Tibial artery (tissue), 4 donors: ENCODE results near the gene TMEM198.

Experiments
- DNase-seq, 2 donors: peaks; one replicate each; pipeline ENCODE4 v3.0.0-alpha.2; 2019
- H3K27ac ChIP-seq, 2 donors: fragments of 200-600 bp; sonication (generic) in 1 of 2; 1 replicate in 1 of 2; 2 replicates in 1 of 2; pipeline ENCODE4 v1.5.1; 2018 to 2019; ENCODE audit warnings: mild to moderate bottlenecking in 1 of 2
- H3K27me3 ChIP-seq, 2 donors: fragments of 200-600 bp; sonication (generic) in 1 of 2; one replicate each; pipeline versions ENCODE4 v1.5.1 to v1.6.0; 2016 to 2019
- H3K36me3 ChIP-seq, 3 donors: fragments of 200-600 bp; sonication (generic) in 2 of 3; one replicate each; pipeline ENCODE4 v1.5.1; 2016 to 2019; ENCODE audit warnings: mild to moderate bottlenecking in 2 of 3
- H3K4me1 ChIP-seq, 4 donors: fragments of 200-600 bp; sonication (generic) in 2 of 4; 1 replicate in 3 of 4; 2 replicates in 1 of 4; pipeline ENCODE4 v1.5.1; 2016 to 2019
- H3K4me3 ChIP-seq, 2 donors: fragments of 200-600 bp; sonication (generic) in 1 of 2; 1 replicate in 1 of 2; 2 replicates in 1 of 2; pipeline ENCODE4 v1.5.1; 2018 to 2019; ENCODE audit warnings: mild to moderate bottlenecking in 2 of 2
- H3K9me3 ChIP-seq, 3 donors: fragments of 200-600 bp; sonication (generic) in 1 of 3; one replicate each; pipeline ENCODE4 v1.5.1; 2016 to 2019
- intact Hi-C: fragments of 100-400 bp; cut with DNase I; formaldehyde crosslinking; loops from one replicate; pipeline ENCODE4 v1.15.0; 2023; ENCODE audit warnings: low total_unique reads
- TF ChIP-seq, protein P1 (sequence below), 2 experiments: fragments of 200-600 bp in 1 of 2; fragments of 450-650 bp in 1 of 2; IDR thresholded peaks; one replicate each; pipeline ENCODE4 v1.5.1; 2017 to 2019; ENCODE audit warnings: antibody characterized with exemption in 2 of 2, mild to moderate bottlenecking in 1 of 2, moderate library complexity in 1 of 2

The TMEM198 gene

GRCh38 chr2:219540784-219541504 lies 2.9 kb upstream of the TMEM198 start:
- Histone ChIP-seq H3K36me3 (peaks cover 19 to 31% (median 21%) of the 10 kb centered on the region in 3 donors), H3K27me3 (no peaks in the 10 kb centered on the region), H3K4me3 (no peak overlapping the region), H3K27ac (no peak overlapping the region), H3K4me1 (peaks cover 9 to 29% (median 24%) of the 10 kb centered on the region in 4 donors), H3K9me3 (no peaks in the 10 kb centered on the region)
- intact Hi-C loops, result loop anchor here (5.0 kb wide), 1 partner anchor 101 kb away; no protein-coding TSS in a partner anchor
- DNase-seq, result no peak
- TF ChIP-seq, protein P1, sequence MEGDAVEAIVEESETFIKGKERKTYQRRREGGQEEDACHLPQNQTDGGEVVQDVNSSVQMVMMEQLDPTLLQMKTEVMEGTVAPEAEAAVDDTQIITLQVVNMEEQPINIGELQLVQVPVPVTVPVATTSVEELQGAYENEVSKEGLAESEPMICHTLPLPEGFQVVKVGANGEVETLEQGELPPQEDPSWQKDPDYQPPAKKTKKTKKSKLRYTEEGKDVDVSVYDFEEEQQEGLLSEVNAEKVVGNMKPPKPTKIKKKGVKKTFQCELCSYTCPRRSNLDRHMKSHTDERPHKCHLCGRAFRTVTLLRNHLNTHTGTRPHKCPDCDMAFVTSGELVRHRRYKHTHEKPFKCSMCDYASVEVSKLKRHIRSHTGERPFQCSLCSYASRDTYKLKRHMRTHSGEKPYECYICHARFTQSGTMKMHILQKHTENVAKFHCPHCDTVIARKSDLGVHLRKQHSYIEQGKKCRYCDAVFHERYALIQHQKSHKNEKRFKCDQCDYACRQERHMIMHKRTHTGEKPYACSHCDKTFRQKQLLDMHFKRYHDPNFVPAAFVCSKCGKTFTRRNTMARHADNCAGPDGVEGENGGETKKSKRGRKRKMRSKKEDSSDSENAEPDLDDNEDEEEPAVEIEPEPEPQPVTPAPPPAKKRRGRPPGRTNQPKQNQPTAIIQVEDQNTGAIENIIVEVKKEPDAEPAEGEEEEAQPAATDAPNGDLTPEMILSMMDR (IDR thresholded peaks at IDR 0.05), result no peak

DNA sequence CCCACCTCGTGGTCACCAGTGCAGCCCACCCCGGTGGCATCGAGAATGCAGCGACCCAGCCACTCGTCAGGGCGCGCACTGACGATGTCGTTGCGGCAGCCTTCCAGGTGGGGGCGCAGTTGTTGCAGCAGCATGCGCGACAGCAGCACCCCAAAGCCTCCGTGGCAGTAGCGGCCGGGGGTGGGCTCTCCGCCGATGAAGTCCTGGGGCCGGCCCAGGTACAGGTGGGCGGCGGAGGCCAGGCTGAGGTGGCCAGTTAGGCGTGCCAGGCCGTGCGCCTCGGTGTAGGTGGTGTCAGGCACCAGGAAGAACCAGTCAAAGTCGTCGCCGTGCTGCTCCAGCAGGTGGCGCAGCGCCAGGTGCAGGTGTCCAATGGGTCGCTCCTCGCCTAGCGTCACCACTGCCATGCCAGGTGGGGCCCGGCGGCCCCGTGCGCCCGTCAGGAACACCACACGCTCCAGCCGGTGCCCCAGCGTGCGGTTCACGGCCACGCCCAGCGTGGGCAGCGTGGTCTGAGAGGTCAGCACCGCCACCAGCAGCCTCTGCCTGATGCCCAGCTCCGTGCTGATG lies 2.1 kb upstream of the TMEM198 start:
- peak; percentile 71 to 86 for DNase-seq
- peaks cover 9 to 29% (median 24%) of the 10 kb centered on the region in 4 donors for H3K4me1 ChIP-seq
- H3K4me3 ChIP-seq, result peak overlapping the region; percentile 14 to 98
- TF ChIP-seq, protein P1 (IDR thresholded peaks at IDR 0.05), result peak; percentile 87 to 88
- H3K36me3 ChIP-seq, result peaks cover 19 to 31% (median 21%) of the 10 kb centered on the region in 3 donors
- peak overlapping the region in 1 of 2 donors; percentile 86 for H3K27ac ChIP-seq
- intact Hi-C loops, result loop anchor here (5.0 kb wide), 1 partner anchor 101 kb away; no protein-coding TSS in a partner anchor
- H3K9me3 ChIP-seq, result no peaks in the 10 kb centered on the region
- no peaks in the 10 kb centered on the region for H3K27me3 ChIP-seq

GRCh38 chr2:219542931-219543595 lies 765 bp upstream of the TMEM198 start:
- no peaks in the 10 kb centered on the region for H3K9me3 ChIP-seq
- no peak for DNase-seq
- peaks cover 9 to 29% (median 24%) of the 10 kb centered on the region in 4 donors for H3K4me1 ChIP-seq
- peaks cover 19 to 31% (median 21%) of the 10 kb centered on the region in 3 donors for H3K36me3 ChIP-seq
- H3K4me3 ChIP-seq, result peak overlapping the region; percentile 71 to 98
- peak overlapping the region; percentile 86 to 92 for H3K27ac ChIP-seq
- TF ChIP-seq, protein P1 (IDR thresholded peaks at IDR 0.05), result peak in 1 of 2 experiments; percentile 2
- intact Hi-C loops, result loop anchor here (5.0 kb wide), 1 partner anchor 99 kb away; no protein-coding TSS in a partner anchor
- no peaks in the 10 kb centered on the region for H3K27me3 ChIP-seq

DNA sequence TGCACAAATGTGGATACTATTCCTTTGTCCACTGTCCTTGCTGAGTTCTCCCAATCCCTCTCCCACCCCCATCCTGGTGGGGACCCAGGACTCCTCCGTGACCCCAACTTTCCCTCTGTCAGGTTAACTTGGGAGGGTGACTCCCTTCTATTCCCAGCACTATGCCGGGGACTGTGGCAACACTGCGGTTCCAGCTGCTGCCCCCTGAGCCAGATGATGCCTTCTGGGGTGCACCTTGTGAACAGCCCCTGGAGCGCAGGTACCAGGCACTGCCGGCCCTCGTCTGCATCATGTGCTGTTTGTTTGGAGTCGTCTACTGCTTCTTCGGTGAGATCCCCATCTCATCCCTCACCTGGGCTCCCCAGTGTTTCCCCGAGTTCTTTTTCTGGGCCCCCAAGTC lies 739 bp downstream of the TMEM198 start:
- DNase-seq, result no peak
- peak overlapping the region; percentile 71 to 98 for H3K4me3 ChIP-seq
- TF ChIP-seq, protein P1 (IDR thresholded peaks at IDR 0.05), result no peak
- no peaks in the 10 kb centered on the region for H3K27me3 ChIP-seq
- no peaks in the 10 kb centered on the region for H3K9me3 ChIP-seq
- H3K36me3 ChIP-seq, result peaks cover 8 to 18% (median 9%) of the 10 kb centered on the region in 3 donors
- peak overlapping the region in 1 of 2 donors; percentile 92 for H3K27ac ChIP-seq
- intact Hi-C loops, result loop anchor here (1.0 to 5.0 kb wide), 2 partner anchors 98 to 145 kb away; no protein-coding TSS in a partner anchor
- peaks cover 9 to 29% (median 24%) of the 10 kb centered on the region in 4 donors for H3K4me1 ChIP-seq

GRCh38 chr2:219545295-219545942 lies 1.6 kb downstream of the TMEM198 start:
- intact Hi-C loops, result no loop called here
- Histone ChIP-seq H3K27ac (no peak overlapping the region), H3K27me3 (no peaks in the 10 kb centered on the region), H3K4me3 (no peak overlapping the region), H3K4me1 (peaks cover 9 to 29% (median 24%) of the 10 kb centered on the region in 4 donors), H3K36me3 (peaks cover 0 to 10% (median 1%) of the 10 kb centered on the region in 3 donors), H3K9me3 (no peaks in the 10 kb centered on the region)
- TF ChIP-seq, protein P1 (IDR thresholded peaks at IDR 0.05), result no peak
- no peak for DNase-seq
